SU-DHL-6 (cell line): ENCODE measurements around the gene SYNGR1.

Experiments
- H2AFZ ChIP-seq: fragments of 200-600 bp; sonication (generic); 2 replicates; pipeline ENCODE4 v1.6.1; 2014; ENCODE audit warnings: low read depth, mild to moderate bottlenecking, moderate library complexity, mixed read lengths, antibody characterized with exemption, low read length; ENCODE audit not compliant: severe bottlenecking
- H3F3A ChIP-seq: fragments of 200-600 bp; shearing (Covaris generic); 2 replicates; pipeline ENCODE4 v1.6.0; 2016; ENCODE audit warnings: antibody characterized with exemption, mild to moderate bottlenecking; ENCODE audit not compliant: insufficient read depth
- H3K27ac ChIP-seq: fragments of 200-600 bp; sonication (generic); 2 replicates; pipeline ENCODE4 v1.5.1; 2016; ENCODE audit warnings: low read depth, mild to moderate bottlenecking, low read length, moderate library complexity, mixed read lengths
- H3K27me3 ChIP-seq: fragments of 200-600 bp; sonication (generic), shearing (Covaris generic); 2 replicates; pipeline ENCODE4 v1.6.0; 2014; ENCODE audit warnings: mild to moderate bottlenecking, low read length
- H3K36me3 ChIP-seq: fragments of 200-600 bp; sonication (generic); 2 replicates; pipeline ENCODE4 v1.6.1; 2014; ENCODE audit warnings: mild to moderate bottlenecking, low read length, mixed read lengths
- H3K4me2 ChIP-seq: fragments of 300-600, 200-600 bp; shearing (Covaris generic), sonication (generic); 2 replicates; pipeline ENCODE4 v1.6.0; 2014; ENCODE audit warnings: low read length, low read depth, mild to moderate bottlenecking; ENCODE audit not compliant: poor library complexity, severe bottlenecking
- H3K4me3 ChIP-seq: fragments of 200-600 bp; sonication (generic); 2 replicates; pipeline ENCODE4 v1.5.1; 2014; ENCODE audit warnings: antibody characterized with exemption, low read length, mild to moderate bottlenecking, mixed read lengths; ENCODE audit not compliant: insufficient read depth, poor library complexity, severe bottlenecking
- H3K79me2 ChIP-seq: fragments of 200-600 bp; sonication (generic); 2 replicates; pipeline ENCODE4 v1.6.1; 2014; ENCODE audit warnings: mild to moderate bottlenecking, low read length, moderate library complexity; ENCODE audit not compliant: insufficient read depth
- H3K9ac ChIP-seq: fragments of 200-600 bp; sonication (generic); 2 replicates; pipeline ENCODE4 v1.7.0; 2014; ENCODE audit warnings: mild to moderate bottlenecking, low read length
- H3K9me2 ChIP-seq: fragments of 200-600 bp; sonication (generic); replicated peaks from 2 replicates; pipeline ENCODE4 v1.6.1; 2014; ENCODE audit warnings: low read length; ENCODE audit not compliant: insufficient read depth
- H3K9me3 ChIP-seq: fragments of 200-600 bp; sonication (generic); 2 replicates; pipeline ENCODE4 v1.6.1; 2014; ENCODE audit warnings: low read length, mixed read lengths; ENCODE audit not compliant: insufficient read depth
- H4K20me1 ChIP-seq: fragments of 200-600 bp; sonication (generic); 2 replicates; pipeline ENCODE4 v1.6.1; 2014; ENCODE audit warnings: low read depth, mild to moderate bottlenecking, antibody characterized with exemption, low read length, moderate library complexity, mixed read lengths
- CTCF ChIP-seq: fragments of 200-600 bp; sonication (generic); IDR thresholded peaks from one replicate; pipeline ENCODE4 v1.5.1; 2017; ENCODE audit warnings: antibody characterized with exemption, mild to moderate bottlenecking, low read length, moderate library complexity; ENCODE audit not compliant: insufficient read depth, poor library complexity, severe bottlenecking
- EZH2phosphoT487 ChIP-seq: fragments of 200-600 bp; sonication (generic), shearing (Covaris generic); conservative IDR thresholded peaks from 2 replicates; pipeline ENCODE4 v1.6.1; 2018; ENCODE audit warnings: mild to moderate bottlenecking, antibody characterized with exemption, low read length, moderate library complexity, mixed read lengths

SYNGR1 gene

GRCh38 chr22:39379756-39380730, 30.3 kb downstream of the SYNGR1 start:
- H3K9me2 ChIP-seq: no peaks in the 10 kb centered on the region
- H2AFZ ChIP-seq: no peak overlapping the region
- no peaks in the 10 kb centered on the region for H3K27me3 ChIP-seq
- H4K20me1 ChIP-seq: no peaks in the 10 kb centered on the region
- H3K9ac ChIP-seq: no peak overlapping the region
- no peaks in the 10 kb centered on the region for H3K9me3 ChIP-seq
- no peak for TF ChIP-seq EZH2phosphoT487
- TF ChIP-seq CTCF: no peak
- H3F3A ChIP-seq: no peaks in the 10 kb centered on the region
- H3K79me2 ChIP-seq: no peaks in the 10 kb centered on the region
- H3K36me3 ChIP-seq: no peaks in the 10 kb centered on the region
- no peak overlapping the region for H3K4me2 ChIP-seq
- no peak overlapping the region for H3K4me3 ChIP-seq
- no peak overlapping the region for H3K27ac ChIP-seq

GRCh38 chr22:39381009-39381755, 31.4 kb downstream of the SYNGR1 start:
- Histone ChIP-seq H3K9me3 (no peaks in the 10 kb centered on the region), H3K79me2 (no peaks in the 10 kb centered on the region), H4K20me1 (no peaks in the 10 kb centered on the region), H3K4me2 (no peak overlapping the region), H3K27me3 (no peaks in the 10 kb centered on the region), H3K9me2 (no peaks in the 10 kb centered on the region), H3F3A (no peaks in the 10 kb centered on the region), H3K27ac (no peak overlapping the region), H3K9ac (no peak overlapping the region), H3K36me3 (no peaks in the 10 kb centered on the region), H2AFZ (no peak overlapping the region), H3K4me3 (no peak overlapping the region)
- TF ChIP-seq CTCF (no peak), EZH2phosphoT487 (no peak)

- H3F3A ChIP-seq: no peaks in the 10 kb centered on the region
- H3K36me3 ChIP-seq: no peaks in the 10 kb centered on the region
- H3K27me3 ChIP-seq: no peaks in the 10 kb centered on the region
- no peaks in the 10 kb centered on the region for H3K79me2 ChIP-seq
- H3K9me3 ChIP-seq: no peaks in the 10 kb centered on the region
- no peaks in the 10 kb centered on the region for H3K9me2 ChIP-seq
- H3K27ac ChIP-seq: no peak overlapping the region
- H4K20me1 ChIP-seq: no peaks in the 10 kb centered on the region
- H3K4me2 ChIP-seq: no peak overlapping the region
- H3K9ac ChIP-seq: no peak overlapping the region
- no peak overlapping the region for H2AFZ ChIP-seq
- no peak overlapping the region for H3K4me3 ChIP-seq
- no peak for TF ChIP-seq EZH2phosphoT487
- TF ChIP-seq CTCF: no peak
Observed at GRCh38 chr22:39381930-39382329, 32.1 kb downstream of the SYNGR1 start.
